Measurements from ENCODE around the gene CBFA2T3.

CBFA2T3 gene

DNA sequence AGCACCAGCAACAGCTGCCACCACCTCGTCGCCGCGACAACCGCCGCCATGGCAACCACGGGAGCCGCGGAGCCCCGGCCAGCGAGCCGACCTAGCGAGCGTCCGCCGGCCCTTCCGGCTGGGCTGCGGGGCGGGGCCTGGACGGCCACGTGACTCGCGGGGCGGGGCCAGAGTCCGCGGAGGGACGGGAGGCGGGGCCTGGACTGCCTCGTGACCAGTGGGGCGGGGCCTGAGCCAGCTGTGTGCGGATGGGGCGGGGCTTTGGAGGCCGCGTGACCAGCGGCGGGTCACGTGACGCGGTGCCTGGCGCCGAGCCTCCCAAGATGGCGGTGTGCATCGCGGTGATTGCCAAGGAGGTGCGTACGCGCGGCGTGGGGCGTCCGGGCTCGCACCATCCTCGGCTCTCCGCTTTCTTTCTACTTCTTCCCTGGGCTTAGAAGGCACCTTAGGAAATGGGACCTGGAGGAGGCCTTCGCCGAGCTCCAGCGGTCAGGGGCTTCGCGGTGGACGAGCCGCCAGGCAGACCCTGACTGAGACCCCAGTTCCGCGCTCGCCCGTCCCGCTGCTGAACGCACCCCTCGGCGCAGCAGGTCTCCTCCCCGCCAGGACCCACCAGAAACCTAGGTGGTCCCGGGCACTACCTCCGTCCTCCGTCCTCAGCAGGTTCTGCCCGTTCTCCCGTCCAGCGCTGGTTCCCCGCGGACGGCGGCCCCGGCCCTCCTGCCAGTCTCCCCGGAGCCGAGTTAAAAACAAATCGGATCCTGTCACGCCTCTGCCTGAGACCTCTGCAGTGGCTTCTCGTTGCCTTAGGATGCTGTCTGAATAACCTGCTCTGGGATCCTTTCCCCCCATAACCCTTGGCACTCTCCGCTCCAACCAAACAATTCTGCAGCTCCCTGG lies 119.9 kb downstream of the CBFA2T3 start, which contains the start of the genes GALNS and TRAPPC2L:
GALNS (minus strand) TSS at position 120 of the 900 bp plus-strand sequence; CDS start at position 50, 70 bp downstream.
TRAPPC2L (plus strand) TSS at position 300 of the 900 bp plus-strand sequence; CDS start at position 324, 24 bp downstream.
- DNase-seq (ENCODE audit: low read depth): peak; percentile 59
- TF ChIP-seq, protein P1, sequence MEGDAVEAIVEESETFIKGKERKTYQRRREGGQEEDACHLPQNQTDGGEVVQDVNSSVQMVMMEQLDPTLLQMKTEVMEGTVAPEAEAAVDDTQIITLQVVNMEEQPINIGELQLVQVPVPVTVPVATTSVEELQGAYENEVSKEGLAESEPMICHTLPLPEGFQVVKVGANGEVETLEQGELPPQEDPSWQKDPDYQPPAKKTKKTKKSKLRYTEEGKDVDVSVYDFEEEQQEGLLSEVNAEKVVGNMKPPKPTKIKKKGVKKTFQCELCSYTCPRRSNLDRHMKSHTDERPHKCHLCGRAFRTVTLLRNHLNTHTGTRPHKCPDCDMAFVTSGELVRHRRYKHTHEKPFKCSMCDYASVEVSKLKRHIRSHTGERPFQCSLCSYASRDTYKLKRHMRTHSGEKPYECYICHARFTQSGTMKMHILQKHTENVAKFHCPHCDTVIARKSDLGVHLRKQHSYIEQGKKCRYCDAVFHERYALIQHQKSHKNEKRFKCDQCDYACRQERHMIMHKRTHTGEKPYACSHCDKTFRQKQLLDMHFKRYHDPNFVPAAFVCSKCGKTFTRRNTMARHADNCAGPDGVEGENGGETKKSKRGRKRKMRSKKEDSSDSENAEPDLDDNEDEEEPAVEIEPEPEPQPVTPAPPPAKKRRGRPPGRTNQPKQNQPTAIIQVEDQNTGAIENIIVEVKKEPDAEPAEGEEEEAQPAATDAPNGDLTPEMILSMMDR (IDR thresholded peaks at IDR 0.05; ENCODE audit: control insufficient read depth, insufficient read depth, low read depth, low read length, missing control alignments): no peak
- peak within 1 kb of the TSS; percentile 94 for H3K4me3 ChIP-seq (ENCODE audit: control insufficient read depth, low read depth, low read length)

DNA sequence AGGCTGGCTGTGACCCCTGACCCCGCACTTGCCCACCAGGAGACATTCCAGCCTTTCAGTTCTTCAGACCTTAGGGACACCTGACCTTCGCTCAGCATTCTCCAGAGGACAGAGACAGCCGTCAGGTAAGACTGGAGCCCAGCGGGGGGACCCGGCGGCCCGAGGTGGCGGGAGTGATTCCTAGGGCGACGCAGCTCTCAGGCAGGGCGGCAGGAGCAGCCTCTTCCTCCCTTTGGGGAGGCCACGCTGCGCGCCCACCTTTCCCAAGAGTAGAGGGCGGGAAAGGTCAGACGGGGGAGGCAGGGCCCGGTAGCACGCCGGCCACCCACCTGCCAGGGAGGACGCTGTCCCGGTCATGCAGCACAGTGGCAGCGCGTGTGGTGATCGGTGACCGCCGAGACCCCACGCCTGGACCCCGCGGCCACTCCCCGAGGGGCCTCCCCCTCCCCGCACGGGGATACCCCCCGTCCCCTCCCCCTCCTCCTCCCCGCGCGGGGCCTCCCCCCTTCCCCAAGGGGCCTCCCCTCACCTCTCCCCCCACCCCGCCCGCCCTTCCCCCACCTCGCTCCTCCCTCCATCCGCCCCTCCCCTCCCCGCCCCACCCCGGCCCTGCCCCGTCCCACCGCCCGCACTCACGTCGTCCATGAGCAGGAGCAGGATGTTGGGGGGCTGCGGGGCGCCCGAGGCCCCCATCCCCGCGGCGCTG lies 120.7 kb downstream of the CBFA2T3 start:
- TF ChIP-seq, protein P1 (IDR thresholded peaks at IDR 0.05; ENCODE audit: control insufficient read depth, insufficient read depth, low read depth, low read length, missing control alignments): no peak
- no peak for DNase-seq (ENCODE audit: low read depth)

DNA sequence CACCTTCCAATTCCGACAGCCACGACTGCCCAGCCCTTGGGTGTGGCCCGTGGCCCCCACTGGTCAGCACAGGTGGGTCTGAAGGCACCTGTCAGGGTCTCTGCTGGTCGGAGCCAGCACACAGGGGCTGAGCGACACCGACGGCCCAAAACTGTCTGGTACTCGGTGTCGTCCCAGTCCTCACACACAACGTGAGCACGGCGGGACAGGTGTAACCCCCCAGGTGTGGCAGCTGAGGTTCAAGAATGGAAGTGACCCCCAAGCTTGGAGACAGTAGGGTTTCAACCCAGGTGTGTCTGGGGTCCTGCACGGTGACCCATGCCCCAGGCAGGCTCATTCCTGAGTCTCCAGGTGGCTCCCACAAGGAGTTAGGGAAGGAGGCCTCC lies 121.3 kb downstream of the CBFA2T3 start:
- H3K4me3 ChIP-seq (ENCODE audit: control insufficient read depth, low read depth, low read length): peak overlapping the region; percentile 71
- no peak for DNase-seq (ENCODE audit: low read depth)
- TF ChIP-seq, protein P1 (IDR thresholded peaks at IDR 0.05; ENCODE audit: control insufficient read depth, insufficient read depth, low read depth, low read length, missing control alignments): no peak

More for the DNA sequence above, 120.7 kb downstream of the CBFA2T3 start:
- H3K4me3 ChIP-seq (ENCODE audit: control insufficient read depth, low read depth, low read length): peak overlapping the region; percentile 71

DNA sequence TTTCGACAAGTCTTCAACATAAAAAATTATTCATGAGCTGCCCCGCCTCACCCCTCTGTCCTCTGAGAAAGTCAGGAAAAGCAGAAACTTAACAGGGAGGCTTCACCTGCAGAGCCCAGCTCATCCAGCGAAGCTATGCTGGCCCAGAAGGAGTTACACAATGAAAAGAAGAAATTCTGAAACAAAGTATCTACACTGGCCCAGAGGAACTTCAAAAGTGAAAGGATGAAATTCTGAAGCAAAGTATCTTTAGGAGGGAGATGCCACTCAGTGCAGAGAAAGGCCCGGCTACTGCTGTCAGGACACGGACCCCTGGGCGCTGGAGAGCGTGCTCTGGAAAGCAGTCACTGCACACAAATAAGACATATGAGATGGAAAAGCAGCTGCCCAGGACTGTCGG lies 121.8 kb downstream of the CBFA2T3 start:
- no peak overlapping the region for H3K4me3 ChIP-seq (ENCODE audit: control insufficient read depth, low read depth, low read length)
- TF ChIP-seq, protein P1 (IDR thresholded peaks at IDR 0.05; ENCODE audit: control insufficient read depth, insufficient read depth, low read depth, low read length, missing control alignments): no peak
- no peak for DNase-seq (ENCODE audit: low read depth)

DNA sequence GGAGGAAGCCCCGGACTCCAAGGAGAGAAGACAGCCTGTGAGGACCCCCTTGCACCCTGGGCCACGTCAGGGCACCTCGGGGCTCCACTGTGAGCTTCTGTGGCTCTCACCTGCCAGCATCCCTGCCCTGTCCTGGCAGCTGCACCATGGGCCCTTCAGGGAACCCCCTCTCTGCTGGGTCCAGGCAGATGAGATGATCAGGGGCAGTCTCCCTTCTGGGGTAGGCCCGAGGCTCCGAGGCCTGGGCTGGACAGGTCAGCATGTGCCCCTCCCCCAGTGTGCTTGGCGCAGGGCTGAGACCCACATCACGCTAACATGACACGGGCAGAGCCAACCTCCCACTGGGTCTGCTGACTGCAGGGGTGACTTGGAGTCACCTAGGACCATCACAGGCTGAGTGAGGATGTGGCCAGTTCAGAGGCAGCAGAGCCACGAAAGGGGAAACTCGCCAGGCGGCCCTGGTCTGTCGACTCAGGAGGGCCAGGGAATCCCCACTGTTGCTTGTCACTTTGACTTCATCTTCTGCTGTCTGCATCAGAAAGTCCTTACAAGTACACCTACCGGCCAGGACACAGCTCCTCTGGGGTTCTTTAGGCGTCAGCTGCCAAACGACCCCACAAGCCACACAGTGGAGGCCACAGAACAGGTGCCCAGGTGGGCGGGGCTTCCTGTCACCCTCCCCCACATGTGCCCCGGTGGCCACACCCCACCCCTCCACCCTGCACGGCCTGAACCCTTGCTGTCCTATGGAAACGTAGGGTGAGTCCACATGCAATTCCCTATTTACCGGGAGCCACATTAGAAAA lies 122.5 kb downstream of the CBFA2T3 start:
- TF ChIP-seq, protein P1 (IDR thresholded peaks at IDR 0.05; ENCODE audit: control insufficient read depth, insufficient read depth, low read depth, low read length, missing control alignments): no peak
- H3K4me3 ChIP-seq (ENCODE audit: control insufficient read depth, low read depth, low read length): no peak overlapping the region
- DNase-seq (ENCODE audit: low read depth): no peak
